ENCODE measurements around the gene SERBP1. TPM values are rescaled to one million over a fixed set of nuclear protein-coding genes. Genes with fewer than 3 reads are reported as not detected.
"Not testable (repeated sequence)": the region's sequence is repeated elsewhere in the genome, so short reads cannot be mapped to it uniquely, and the experiment has no call there.

The SERBP1 gene
- total RNA-seq, 2 experiments from 2014 or later: 270 to 410 TPM

DNA sequence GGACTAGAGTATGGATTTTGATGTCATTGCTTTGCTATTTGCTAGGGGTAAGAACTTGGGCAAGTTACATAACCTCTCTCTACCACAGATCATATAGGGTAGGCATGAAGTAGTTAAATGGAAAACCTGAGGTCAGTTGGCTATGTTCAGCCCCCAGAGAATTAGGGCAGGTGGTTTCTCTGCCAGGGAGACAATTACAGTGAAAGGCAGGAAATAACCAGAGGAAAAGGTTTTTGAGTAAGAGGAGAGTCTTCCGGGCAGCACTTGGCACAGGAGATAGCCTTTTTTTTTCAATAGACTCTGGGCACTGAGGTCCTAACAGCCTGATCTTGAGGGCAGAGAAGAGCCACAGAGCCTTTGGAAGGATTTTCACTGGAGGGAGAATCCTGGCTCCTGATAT, 16.7 kb upstream of the SERBP1 start:
- ChIA-PET POLR2A (interaction anchor here (1.4 to 2.0 kb wide), 2 partner anchors 8 to 15 kb away, joined by 6 to 9 read pairs; no protein-coding TSS in a partner anchor), CTCF (ENCODE audit: unreplicated experiment) (no interaction called here)
- no peaks in the 10 kb centered on the region for H3K9me2 ChIP-seq (ENCODE audit: insufficient read depth, low read length)
- BruUV-seq (replicated peaks): no TSS peak
- no peak overlapping the region for H3K4me3 ChIP-seq (ENCODE audit: low read depth, low read length, poor library complexity, severe bottlenecking)
- H3K9me3 ChIP-seq (ENCODE audit: low read length): no peaks in the 10 kb centered on the region
- no peak overlapping the region for H3K4me2 ChIP-seq (ENCODE audit: low read length)
- H2AFZ ChIP-seq (ENCODE audit: low read length): no peak overlapping the region
- no peaks in the 10 kb centered on the region for H3K36me3 ChIP-seq (ENCODE audit: insufficient read depth, low read length)
- intact Hi-C loops (cut with micrococcal nuclease; ENCODE audit: unreplicated experiment): no loop called here
- peaks cover 10% of the 10 kb centered on the region for H3K4me1 ChIP-seq (ENCODE audit: insufficient read depth, low read length, poor library complexity, severe bottlenecking)
- TF ChIP-seq, protein P1, sequence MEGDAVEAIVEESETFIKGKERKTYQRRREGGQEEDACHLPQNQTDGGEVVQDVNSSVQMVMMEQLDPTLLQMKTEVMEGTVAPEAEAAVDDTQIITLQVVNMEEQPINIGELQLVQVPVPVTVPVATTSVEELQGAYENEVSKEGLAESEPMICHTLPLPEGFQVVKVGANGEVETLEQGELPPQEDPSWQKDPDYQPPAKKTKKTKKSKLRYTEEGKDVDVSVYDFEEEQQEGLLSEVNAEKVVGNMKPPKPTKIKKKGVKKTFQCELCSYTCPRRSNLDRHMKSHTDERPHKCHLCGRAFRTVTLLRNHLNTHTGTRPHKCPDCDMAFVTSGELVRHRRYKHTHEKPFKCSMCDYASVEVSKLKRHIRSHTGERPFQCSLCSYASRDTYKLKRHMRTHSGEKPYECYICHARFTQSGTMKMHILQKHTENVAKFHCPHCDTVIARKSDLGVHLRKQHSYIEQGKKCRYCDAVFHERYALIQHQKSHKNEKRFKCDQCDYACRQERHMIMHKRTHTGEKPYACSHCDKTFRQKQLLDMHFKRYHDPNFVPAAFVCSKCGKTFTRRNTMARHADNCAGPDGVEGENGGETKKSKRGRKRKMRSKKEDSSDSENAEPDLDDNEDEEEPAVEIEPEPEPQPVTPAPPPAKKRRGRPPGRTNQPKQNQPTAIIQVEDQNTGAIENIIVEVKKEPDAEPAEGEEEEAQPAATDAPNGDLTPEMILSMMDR (conservative IDR thresholded peaks at IDR 0.05; ENCODE audit: low read length): no peak
- no peak for TF ChIP-seq EZH2phosphoT487 (IDR thresholded peaks at IDR 0.05; ENCODE audit: borderline replicate concordance, low read depth, low read length)
- no peaks in the 10 kb centered on the region for H4K20me1 ChIP-seq (ENCODE audit: insufficient read depth, low read length)
- no peak overlapping the region for H3K27ac ChIP-seq (ENCODE audit: low read depth, low read length, poor library complexity, severe bottlenecking)
- H3K79me2 ChIP-seq (ENCODE audit: insufficient read depth, low read depth, low read length): no peaks in the 10 kb centered on the region
- DNase-seq (ENCODE audit: low spot score): no peak

DNA sequence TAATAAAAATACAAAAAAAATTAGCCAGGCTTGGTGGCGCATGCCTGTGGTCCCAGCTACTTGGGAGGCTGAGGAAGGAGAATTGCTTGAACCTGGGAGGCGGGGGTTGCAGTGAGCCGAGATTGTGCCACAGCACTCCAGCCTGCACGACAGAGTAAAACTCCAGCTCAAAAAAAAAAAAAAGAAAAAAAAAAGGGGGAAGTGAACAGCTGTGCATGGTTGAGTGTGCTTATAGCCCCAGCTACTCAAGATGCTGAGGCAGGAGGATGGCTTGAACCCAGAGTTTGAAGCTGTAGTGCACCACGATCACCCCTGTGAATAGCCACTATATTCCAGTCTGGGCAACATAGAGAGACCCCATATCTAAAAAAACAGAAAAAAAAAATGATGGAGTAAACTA, 15.8 kb upstream of the SERBP1 start:
- H3K9me3 ChIP-seq (ENCODE audit: low read length); DNase-seq (ENCODE audit: low spot score); H3K4me2 ChIP-seq (ENCODE audit: low read length); H3K27ac ChIP-seq (ENCODE audit: low read depth, low read length, poor library complexity, severe bottlenecking); BruUV-seq (replicated peaks); H3K4me3 ChIP-seq (ENCODE audit: low read depth, low read length, poor library complexity, severe bottlenecking); H3K79me2 ChIP-seq (ENCODE audit: insufficient read depth, low read depth, low read length); H3K36me3 ChIP-seq (ENCODE audit: insufficient read depth, low read length); H2AFZ ChIP-seq (ENCODE audit: low read length); H4K20me1 ChIP-seq (ENCODE audit: insufficient read depth, low read length); CTCF ChIA-PET (ENCODE audit: unreplicated experiment); intact Hi-C loops (cut with micrococcal nuclease; ENCODE audit: unreplicated experiment); H3K9me2 ChIP-seq (ENCODE audit: insufficient read depth, low read length): not testable (repeated sequence)
- peaks cover 14% of the 10 kb centered on the region for H3K4me1 ChIP-seq (ENCODE audit: insufficient read depth, low read length, poor library complexity, severe bottlenecking)
- POLR2A ChIA-PET: interaction anchor here (0.6 to 2.0 kb wide), 4 partner anchors 9 to 225 kb away, joined by 3 to 9 read pairs (median 7); no protein-coding TSS in a partner anchor

DNA sequence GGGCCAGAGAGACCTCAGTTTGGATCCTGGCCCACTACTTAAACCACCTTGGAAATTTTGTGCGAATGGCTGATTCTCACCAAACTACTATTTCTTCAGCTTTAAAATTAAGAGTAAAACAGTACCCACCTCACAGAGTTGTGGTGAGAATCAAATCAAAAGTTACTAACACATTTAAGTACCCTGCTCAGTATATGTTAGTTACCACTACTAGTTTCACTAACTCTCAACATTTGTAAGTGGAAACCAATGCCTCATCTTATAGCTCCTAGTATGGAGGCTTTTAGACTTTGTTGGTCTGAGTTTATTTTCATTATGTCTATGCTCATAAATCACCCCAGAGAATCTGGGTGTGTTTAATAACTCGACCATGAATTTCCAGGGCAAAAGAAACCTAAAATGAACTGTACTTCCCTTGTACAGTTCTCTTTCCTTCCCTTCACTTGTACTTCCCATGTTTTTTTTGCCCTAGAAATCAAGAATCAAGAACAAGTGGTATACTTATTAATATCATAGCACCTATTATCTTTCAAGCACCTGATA, 11.6 kb upstream of the SERBP1 start:
- BruUV-seq (replicated peaks): no TSS peak
- no peaks in the 10 kb centered on the region for H3K9me2 ChIP-seq (ENCODE audit: insufficient read depth, low read length)
- H3K79me2 ChIP-seq (ENCODE audit: insufficient read depth, low read depth, low read length): no peaks in the 10 kb centered on the region
- H4K20me1 ChIP-seq (ENCODE audit: insufficient read depth, low read length): no peaks in the 10 kb centered on the region
- H2AFZ ChIP-seq (ENCODE audit: low read length): no peak overlapping the region
- no peak overlapping the region for H3K4me2 ChIP-seq (ENCODE audit: low read length)
- DNase-seq (ENCODE audit: low spot score): no peak
- no peak for TF ChIP-seq EZH2phosphoT487 (IDR thresholded peaks at IDR 0.05; ENCODE audit: borderline replicate concordance, low read depth, low read length)
- TF ChIP-seq, protein P1 (conservative IDR thresholded peaks at IDR 0.05; ENCODE audit: low read length): no peak
- ChIA-PET CTCF (ENCODE audit: unreplicated experiment) (no interaction called here), POLR2A (interaction anchor here (0.6 to 3.4 kb wide), 4 partner anchors 10 to 456 kb away, joined by 4 to 18 read pairs (median 4); no protein-coding TSS in a partner anchor)
- no peak overlapping the region for H3K4me3 ChIP-seq (ENCODE audit: low read depth, low read length, poor library complexity, severe bottlenecking)
- H3K27ac ChIP-seq (ENCODE audit: low read depth, low read length, poor library complexity, severe bottlenecking): no peak overlapping the region
- intact Hi-C loops (cut with micrococcal nuclease; ENCODE audit: unreplicated experiment): no loop called here
- no peaks in the 10 kb centered on the region for H3K9me3 ChIP-seq (ENCODE audit: low read length)
- no peaks in the 10 kb centered on the region for H3K36me3 ChIP-seq (ENCODE audit: insufficient read depth, low read length)
- H3K4me1 ChIP-seq (ENCODE audit: insufficient read depth, low read length, poor library complexity, severe bottlenecking): peaks cover 13% of the 10 kb centered on the region
